Skin of body (tissue), 2 donors: Measurements from ENCODE around the gene HPX. TPM values are rescaled to one million over a fixed set of nuclear protein-coding genes. Genes with fewer than 3 reads are reported as not detected.

Experiments used
- DNase-seq: peaks from one replicate; lab custom pipeline; 2025; lab: John Stamatoyannopoulos, UW
- total RNA-seq: library from RNA; depleted of rRNA; stranded (reverse); fragments of >200 nt; gene quantifications from one replicate; pipeline ENCODE4 v1.2.3, GENCODE V29; 2014

Gene HPX
- total RNA-seq, 1 donor from 2014 or later, result 1.9 TPM

DNA sequence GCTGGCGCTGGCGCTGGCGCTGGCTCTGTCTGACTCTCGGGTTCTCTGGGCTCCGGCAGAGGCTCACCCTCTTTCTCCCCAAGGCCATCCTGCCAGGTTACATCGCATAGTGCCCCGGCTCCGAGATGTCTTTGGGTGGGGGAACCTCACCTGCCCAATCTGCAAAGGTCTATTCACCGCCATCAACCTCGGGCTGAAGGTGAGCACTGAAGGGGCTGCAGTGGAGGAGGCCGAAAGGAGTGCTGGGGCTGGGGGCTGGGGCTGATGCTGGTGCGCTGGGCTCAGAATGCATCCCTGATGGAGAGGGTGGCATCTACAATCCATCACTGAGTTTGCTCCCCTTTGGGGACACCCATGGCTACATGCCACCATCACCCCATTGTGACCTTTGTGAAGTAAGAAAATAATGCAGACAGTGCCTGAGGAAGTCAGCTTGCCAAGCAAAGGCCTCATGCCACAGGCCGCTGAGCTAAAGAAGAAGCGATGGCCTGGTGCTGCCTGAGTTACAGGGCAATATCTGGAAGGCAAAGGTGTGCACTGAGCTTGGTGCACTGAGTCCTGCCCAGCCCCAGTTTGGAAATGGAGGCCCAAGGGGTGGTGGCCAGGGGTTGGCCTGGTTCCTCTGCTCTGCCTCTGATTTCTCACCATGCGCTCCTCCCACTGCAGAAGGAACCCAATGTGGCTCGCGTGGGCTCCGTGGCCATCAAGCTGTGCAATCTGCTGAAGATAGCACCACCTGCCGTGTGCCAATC lies 49.9 kb downstream of the HPX start:
- DNase-seq, result no peak

DNA sequence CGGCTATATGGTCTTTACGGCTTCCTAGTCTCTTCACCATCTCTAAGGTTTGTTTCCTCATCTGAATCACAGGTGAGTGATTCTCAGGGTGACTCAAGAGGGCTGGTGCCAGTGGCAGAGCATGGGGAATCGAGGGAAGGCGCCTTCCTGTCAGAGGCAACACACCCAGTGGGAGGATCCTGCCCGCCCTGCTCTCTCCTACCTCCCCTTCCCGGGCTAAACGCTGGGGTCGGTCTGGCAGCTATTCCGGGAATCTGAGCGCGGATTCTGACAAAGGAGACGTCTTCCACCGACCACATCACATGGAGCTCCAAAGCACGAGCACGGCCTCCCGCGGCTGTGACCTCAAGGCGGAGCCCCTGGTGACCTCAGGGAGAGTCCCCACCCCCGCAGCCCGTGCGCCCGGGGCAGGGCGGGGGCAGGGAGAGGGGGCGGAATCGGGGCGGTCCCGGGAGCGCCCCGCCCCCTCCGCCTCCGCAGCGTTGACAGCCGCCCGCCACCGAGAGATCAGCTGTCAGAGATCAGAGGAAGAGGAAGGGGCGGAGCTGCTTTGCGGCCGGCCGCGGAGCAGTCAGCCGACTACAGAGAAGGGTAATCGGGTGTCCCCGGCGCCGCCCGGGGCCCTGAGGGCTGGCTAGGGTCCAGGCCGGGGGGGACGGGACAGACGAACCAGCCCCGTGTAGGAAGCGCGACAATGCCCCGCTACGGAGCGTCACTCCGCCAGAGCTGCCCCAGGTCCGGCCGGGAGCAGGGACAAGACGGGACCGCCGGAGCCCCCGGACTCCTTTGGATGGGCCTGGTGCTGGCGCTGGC lies 50.7 kb downstream of the HPX start, which contains the start of gene SMPD1:
Gene SMPD1, plus strand, starts transcription at position 570 of the 813 bp plus-strand sequence. Its CDS starts 125 bp downstream, at position 695.
- peak; percentile 81 for DNase-seq

DNA sequence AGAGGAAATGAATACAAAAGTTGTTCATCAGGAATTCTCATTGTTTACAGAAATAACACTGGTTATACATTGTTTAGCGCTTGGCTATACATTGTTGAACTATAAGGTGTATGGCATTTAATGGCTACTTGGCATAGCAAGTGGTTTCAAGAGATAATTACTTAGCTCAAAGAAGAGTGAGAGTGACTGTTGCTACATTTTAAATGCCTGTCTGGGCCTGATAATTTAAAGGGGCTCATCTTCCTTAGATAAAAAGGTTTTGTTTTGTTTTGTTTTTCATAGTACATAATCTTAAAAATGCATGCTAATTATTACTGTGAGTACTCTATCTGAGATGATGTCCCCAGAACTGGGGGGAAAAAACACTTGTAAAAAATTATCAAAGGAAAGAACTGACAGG lies 52.0 kb downstream of the HPX start:
- DNase-seq, result no peak

DNA sequence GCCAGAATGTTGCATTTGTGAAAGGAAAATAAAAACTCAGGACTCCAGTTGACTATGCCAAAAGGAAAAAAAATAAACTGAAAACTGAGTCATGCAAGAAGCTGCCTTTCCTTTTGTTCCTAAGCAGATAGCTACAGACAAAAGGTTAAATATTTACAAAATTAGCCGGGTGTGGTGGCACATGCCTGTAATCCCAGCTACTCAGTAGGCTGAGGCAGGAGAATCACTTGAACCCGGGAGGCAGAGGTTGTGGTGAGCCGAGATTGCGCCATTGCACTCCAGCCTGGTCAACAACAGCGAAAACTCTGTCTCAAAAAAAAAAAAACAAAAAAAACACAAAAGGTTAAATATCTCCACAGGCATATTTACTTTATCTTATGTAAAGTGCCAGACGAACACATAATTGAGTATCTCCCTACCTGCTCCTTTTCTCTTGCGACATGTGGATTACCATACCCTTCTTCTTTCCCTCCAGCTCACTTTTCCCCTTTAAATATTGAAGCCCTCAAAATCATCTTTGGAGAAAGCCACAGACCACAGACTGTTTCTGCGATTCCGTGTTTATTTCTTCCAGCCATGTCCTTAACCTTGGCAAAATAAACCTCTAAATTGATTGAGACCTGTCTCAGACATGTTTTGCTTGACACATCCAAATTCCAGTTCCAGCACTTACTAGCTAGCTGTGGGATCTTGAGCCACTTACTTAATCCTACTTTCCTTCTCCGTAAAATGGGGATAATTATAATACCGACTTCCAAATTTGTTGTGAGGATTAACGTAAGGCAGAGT lies 52.8 kb downstream of the HPX start:
- DNase-seq, result no peak

DNA sequence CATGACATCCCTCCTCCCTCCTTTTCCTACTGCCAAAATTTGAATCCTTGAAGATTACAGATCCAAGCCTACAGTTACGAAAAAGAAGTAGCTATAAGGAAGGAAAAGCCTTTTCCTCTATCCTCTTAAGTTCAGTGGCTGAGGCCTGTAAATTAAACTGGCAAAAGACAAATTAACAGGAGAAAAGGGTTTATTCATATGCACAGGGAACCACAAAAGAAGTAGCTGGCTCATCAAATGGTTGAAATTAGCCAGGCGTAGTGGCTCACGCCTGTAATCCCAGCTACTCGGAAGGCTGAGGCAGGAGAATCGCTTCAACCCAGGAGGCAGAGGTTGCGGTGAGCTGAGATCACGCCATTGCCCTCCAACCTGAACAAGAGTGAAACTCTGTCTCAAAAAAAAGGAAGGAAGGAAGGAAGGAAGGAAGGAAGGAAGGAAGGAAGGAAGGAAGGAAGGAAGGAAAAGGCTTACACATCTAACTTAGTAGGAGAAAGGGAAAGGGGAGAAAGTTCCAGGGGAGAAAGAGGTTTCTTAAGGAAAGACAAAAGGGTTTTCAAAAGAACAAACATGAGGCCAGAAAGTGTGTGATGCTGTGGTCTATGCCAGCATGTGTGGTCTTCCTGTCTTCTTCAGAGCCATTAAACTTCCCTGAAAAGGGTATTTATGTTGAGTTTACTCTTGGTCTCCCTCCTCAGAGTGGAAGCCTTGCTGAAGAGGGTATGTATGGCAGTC lies 55.6 kb downstream of the HPX start:
- no peak for DNase-seq

Other genes with a start within 250 kb of the HPX start
- gene OR52W1, start 241.8 kb downstream of the HPX start, total RNA-seq, result not detected
- gene C11orf42, start 235.4 kb downstream of the HPX start, total RNA-seq, result not detected
- gene FHIP1B, start 206.4 kb downstream of the HPX start, total RNA-seq, result 17.9 TPM
- 0.49 TPM for gene CNGA4, start 201.9 kb downstream of the HPX start, total RNA-seq
- gene CCKBR, start 181.1 kb downstream of the HPX start, total RNA-seq, result 0.69 TPM
- 23.8 TPM for gene CAVIN3, start 120.5 kb downstream of the HPX start, total RNA-seq
- gene SMPD1, start 50.5 kb downstream of the HPX start, total RNA-seq, result 9.6 TPM
- gene APBB1, start 21.9 kb downstream of the HPX start, total RNA-seq, result 16.5 TPM
- 21.4 TPM for gene TRIM3, start 33.0 kb upstream of the HPX start, total RNA-seq
- 28.6 TPM for gene ARFIP2, start 40.3 kb upstream of the HPX start, total RNA-seq
- 21.7 TPM for gene TIMM10B, start 40.5 kb upstream of the HPX start, total RNA-seq
- 7.0 TPM for gene DNHD1, start 56.3 kb upstream of the HPX start, total RNA-seq
- gene RRP8, start 162.6 kb upstream of the HPX start, total RNA-seq, result 11.3 TPM
- gene ILK, start 162.8 kb upstream of the HPX start, total RNA-seq, result 104 TPM
- 15.3 TPM for gene TAF10, start 171.2 kb upstream of the HPX start, total RNA-seq
- 29.9 TPM for gene TPP1, start 178.4 kb upstream of the HPX start, total RNA-seq
- 29.0 TPM for gene DCHS1, start 214.8 kb upstream of the HPX start, total RNA-seq
- 22.6 TPM for gene MRPL17, start 242.4 kb upstream of the HPX start, total RNA-seq